Activated T-cell treated with anti-CD3 and anti-CD28 coated beads, Interleukin-2, amount 50 U/mL, for 24 hours (primary cell): ENCODE data around the gene WNT1.

Experiments used
- DNase-seq: peaks from one replicate; pipeline ENCODE4 v3.0.0-alpha.2; 2020
- H3K27ac Mint-ChIP-seq: 2 replicates; pipeline ENCODE4 v1.8.0; 2020; ENCODE audit warnings: mild to moderate bottlenecking, mixed read lengths
- H3K27me3 Mint-ChIP-seq: 2 replicates; pipeline ENCODE4 v1.8.0; 2020; ENCODE audit warnings: mixed read lengths
- H3K36me3 Mint-ChIP-seq: 2 replicates; pipeline ENCODE4 v1.8.0; 2020; ENCODE audit warnings: low read depth, mixed read lengths
- H3K4me1 Mint-ChIP-seq: 2 replicates; pipeline ENCODE4 v1.8.0; 2020; ENCODE audit warnings: low read depth, mixed read lengths
- H3K4me3 Mint-ChIP-seq: 2 replicates; pipeline ENCODE4 v1.8.0; 2020; ENCODE audit warnings: mild to moderate bottlenecking, moderate library complexity, mixed read lengths
- H3K9me3 Mint-ChIP-seq: 2 replicates; pipeline ENCODE4 v1.8.0; 2020; ENCODE audit warnings: mixed read lengths

WNT1 gene

DNA sequence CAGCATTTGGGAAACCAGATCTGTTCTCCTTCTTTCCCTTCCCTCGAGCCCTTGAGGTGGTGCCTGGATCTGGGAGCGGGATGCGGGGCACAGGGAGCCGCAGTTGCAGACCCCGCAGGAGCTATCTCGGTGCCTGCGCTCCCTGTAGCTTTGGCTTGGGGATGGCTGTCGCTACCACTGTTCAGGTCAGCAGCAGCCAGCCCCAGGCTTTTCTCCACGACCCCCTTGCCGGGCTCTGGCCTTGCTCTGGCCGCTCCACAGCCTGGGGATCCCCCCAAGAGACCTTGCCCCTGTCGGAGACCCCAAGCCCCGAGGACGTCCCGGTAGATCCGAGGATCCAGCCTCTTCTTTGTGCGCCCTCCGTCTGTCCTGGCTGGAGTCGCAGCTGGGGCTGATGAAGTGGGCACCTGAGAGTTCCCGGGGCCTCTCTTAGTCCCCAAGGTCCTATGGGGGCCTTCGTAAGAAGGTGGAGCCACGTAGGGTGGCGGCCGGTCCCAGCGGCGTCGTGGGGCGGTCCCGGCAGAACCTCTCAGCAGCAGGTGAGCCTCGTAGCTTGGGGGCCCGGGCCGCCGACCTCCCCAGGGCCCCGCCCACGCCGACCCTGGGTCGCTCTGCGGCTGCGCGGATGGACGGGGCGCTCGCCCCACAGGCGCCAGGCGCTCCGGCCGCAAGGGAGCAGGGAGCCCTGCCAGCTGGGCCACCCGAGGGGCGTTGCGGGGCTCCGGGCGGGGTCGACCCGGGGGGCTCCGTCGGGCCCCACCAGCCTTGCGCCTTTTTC, 19.8 kb downstream of the WNT1 start:
- H3K4me3 Mint-ChIP-seq, result peak overlapping the region; percentile 43
- H3K27me3 Mint-ChIP-seq, result peaks cover 76% of the 10 kb centered on the region
- H3K9me3 Mint-ChIP-seq, result no peaks in the 10 kb centered on the region
- no peak overlapping the region for H3K27ac Mint-ChIP-seq
- peak; percentile 59 for DNase-seq
- H3K36me3 Mint-ChIP-seq, result peaks cover 28% of the 10 kb centered on the region
- peaks cover 38% of the 10 kb centered on the region for H3K4me1 Mint-ChIP-seq

DNA sequence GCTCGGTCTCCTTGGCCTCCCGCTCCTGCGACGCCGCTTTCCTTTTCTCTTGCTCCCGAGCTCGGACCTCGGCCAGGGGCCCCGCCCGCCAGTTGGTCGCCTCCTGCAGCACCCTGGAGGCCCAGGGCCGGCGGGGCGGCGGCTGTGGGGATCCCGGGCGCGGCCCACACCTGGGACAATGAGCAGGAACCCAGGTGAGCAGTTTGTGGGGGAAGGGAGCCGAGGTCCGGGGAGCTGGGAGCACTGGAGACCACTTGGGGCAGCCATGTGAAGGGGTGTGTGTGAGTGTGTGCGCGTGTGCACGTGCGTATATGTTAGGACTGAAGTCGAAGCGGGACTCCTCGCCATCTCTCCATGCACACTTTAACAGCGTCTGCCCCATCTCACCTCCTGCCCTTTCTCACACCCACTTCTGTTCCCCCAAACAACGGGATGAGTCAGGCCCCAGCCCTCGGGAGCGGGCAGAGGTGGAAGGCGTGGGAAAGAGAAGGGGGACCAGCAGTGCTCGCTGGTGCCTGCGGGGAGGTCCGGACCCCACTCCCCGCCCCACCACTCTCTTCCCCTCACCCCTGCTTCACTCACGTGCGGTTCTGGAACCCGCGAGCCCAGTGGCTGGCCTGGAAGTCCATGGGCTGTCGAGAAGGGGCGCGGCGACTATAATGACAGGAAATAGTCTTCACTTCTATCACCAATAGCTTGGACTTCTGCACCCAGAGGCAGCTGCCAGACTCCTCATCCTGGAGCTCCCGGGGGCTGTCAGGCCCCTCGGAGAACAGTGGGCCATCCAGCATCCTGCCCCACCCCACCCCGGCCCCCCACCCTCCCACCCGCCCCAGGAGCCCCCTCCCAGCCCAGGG, 20.6 kb downstream of the WNT1 start:
- H3K4me1 Mint-ChIP-seq, result peaks cover 38% of the 10 kb centered on the region
- peaks cover 70% of the 10 kb centered on the region for H3K27me3 Mint-ChIP-seq
- H3K9me3 Mint-ChIP-seq, result no peaks in the 10 kb centered on the region
- peaks cover 36% of the 10 kb centered on the region for H3K36me3 Mint-ChIP-seq
- H3K27ac Mint-ChIP-seq, result peak overlapping the region; percentile 66
- H3K4me3 Mint-ChIP-seq, result peak overlapping the region; percentile 66
- DNase-seq, result peak; percentile 58

DNA sequence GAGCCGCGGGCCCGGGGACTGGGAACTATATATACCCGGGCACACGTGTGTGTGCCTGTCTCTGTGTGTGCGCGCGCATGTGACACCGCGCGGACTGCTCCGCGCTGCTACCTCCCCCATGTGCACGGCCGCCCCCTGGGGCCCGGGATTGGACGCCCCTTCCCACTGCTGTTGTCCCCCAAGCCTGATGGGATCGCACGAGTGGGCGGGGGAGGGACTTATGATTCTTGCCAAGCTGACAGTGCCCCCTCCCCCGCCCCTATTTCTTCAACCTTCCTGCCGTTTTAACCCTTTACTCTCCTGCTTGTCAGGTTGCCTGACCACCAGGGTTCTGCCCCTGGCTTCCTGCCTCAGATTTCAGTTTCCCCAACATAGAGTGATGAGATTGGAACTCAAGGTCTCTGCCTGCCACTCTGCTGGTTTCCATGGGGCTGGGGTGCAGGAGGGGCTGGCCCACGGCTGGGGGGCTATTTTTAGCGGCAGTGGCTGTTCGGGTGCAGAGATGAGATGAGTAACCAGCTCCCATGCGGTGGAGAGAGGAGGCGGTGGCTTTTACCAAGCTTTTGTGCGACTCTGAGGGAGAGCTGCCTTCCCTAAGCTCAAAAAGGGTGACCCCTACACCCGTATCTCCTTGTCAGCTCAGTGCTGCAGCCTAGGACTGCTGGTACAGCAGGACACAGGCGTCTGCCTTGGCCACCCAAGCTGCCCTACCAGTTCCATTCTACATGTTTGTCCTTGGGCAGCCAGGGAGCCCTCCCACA, 21.4 kb downstream of the WNT1 start, which contains the start of gene DDN:
Gene DDN, minus strand, starts transcription at position 5 of the 761 bp plus-strand sequence. CDS start 88 bp downstream, outside the sequence.
- Mint-ChIP-seq H3K27ac (peak within 1 kb of the TSS; percentile 77), H3K9me3 (no peaks in the 10 kb centered on the region), H3K36me3 (peaks cover 43% of the 10 kb centered on the region), H3K27me3 (peaks cover 62% of the 10 kb centered on the region), H3K4me1 (peaks cover 38% of the 10 kb centered on the region), H3K4me3 (peak within 1 kb of the TSS; percentile 73)
- peak; percentile 68 for DNase-seq

DNA sequence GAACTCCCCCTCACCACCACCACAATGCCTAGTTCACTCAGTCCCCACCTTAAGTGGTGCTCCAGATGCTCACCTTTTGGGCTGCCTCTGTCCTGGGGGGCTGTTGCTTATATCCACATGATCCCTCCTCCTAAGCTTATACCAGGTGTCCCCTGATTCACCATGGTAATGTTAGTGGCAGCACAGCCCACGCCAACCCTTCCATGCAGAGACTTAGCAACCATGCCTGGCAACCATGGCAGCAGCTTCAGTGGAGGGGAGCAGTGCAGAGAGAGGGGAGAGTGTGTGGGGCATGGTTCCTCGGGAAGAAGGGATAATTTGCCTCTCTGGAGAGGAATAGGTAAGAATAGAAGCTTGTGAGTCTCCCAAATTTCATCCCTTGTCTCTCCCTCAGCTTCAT, 22.2 kb downstream of the WNT1 start:
- peak; percentile 24 for DNase-seq
- H3K27me3 Mint-ChIP-seq, result peaks cover 55% of the 10 kb centered on the region
- H3K36me3 Mint-ChIP-seq, result peaks cover 51% of the 10 kb centered on the region
- H3K4me3 Mint-ChIP-seq, result no peak overlapping the region
- peaks cover 33% of the 10 kb centered on the region for H3K4me1 Mint-ChIP-seq
- no peaks in the 10 kb centered on the region for H3K9me3 Mint-ChIP-seq
- H3K27ac Mint-ChIP-seq, result peak overlapping the region; percentile 11

DNA sequence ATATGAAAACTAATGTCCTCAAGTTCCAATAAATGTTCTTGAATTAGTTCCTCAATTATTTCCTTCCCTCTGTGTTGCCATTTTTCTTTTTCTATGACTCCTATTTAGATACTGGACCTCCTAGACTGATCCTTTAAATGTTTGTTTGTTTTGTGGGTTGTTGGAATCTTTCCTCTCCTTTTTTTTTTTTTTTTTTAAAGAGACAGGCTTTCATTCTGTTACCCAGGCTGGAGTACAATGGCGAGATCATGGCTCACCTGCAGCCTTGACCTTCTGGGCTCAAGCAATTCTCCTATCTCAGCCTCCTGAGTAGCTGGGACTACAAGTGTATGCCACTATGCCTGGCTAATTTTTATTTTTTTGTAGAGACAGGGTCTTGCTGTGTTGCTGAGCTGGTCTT, 30.8 kb downstream of the WNT1 start:
- Mint-ChIP-seq H3K4me3 (no peak overlapping the region), H3K4me1 (no peaks in the 10 kb centered on the region), H3K36me3 (peaks cover 84% of the 10 kb centered on the region), H3K27ac (no peak overlapping the region), H3K27me3 (no peaks in the 10 kb centered on the region), H3K9me3 (no peaks in the 10 kb centered on the region)
- no peak for DNase-seq

DNA sequence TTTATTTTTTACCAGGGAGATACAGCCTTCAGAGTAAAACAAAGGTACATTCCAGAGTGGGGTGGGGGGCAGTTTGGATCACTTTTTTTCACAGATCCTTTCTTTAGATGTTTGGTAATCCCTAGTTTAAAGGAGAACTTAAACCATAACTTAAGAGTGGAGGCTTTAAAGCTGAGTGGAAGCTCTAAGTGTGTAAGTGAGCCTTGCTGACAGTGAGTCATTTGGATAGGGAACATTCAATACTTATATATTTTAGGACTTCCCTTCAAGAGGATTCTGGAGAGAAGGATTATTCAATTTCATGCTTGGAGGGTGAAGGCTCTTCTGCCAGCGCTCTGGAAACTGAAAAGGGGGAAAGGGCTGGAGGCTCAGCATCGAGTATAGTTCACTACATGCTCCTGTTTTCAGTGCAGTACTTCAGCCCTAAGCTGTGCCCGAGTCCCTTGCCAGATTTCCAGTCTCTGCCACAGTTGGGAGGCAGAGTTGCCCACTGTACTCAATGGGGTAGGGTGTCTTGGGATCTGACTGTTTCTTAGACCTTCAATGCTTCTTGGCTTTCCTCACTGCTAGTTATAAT, 32.1 kb downstream of the WNT1 start:
- Mint-ChIP-seq H3K27ac (no peak overlapping the region), H3K36me3 (peaks cover 81% of the 10 kb centered on the region), H3K27me3 (no peaks in the 10 kb centered on the region), H3K9me3 (no peaks in the 10 kb centered on the region), H3K4me1 (peaks cover 1% of the 10 kb centered on the region), H3K4me3 (no peak overlapping the region)
- DNase-seq, result peak; percentile 9

DNA sequence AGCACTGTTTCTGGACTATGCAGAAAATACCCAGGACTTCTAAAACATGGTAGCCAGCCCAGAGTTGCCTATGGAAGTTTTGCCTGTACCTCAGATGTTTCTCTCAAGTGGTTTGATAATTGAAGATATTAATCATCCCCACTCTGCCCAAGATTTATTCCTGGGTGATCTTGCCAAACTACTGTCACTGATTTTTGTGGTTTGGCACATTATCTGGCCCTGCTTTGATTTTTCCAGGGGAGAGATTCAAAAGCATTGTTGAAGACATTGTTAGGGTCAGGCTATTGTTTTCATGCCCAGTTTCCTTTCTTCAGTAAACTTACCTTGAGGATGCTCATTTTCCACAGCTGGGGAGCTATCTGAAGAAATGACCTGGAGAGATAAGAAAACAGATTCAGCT, 34.6 kb downstream of the WNT1 start:
- Mint-ChIP-seq H3K27me3 (no peaks in the 10 kb centered on the region), H3K36me3 (peaks cover 88% of the 10 kb centered on the region), H3K4me1 (peaks cover 24% of the 10 kb centered on the region), H3K9me3 (no peaks in the 10 kb centered on the region), H3K4me3 (no peak overlapping the region), H3K27ac (no peak overlapping the region)
- no peak for DNase-seq

DNA sequence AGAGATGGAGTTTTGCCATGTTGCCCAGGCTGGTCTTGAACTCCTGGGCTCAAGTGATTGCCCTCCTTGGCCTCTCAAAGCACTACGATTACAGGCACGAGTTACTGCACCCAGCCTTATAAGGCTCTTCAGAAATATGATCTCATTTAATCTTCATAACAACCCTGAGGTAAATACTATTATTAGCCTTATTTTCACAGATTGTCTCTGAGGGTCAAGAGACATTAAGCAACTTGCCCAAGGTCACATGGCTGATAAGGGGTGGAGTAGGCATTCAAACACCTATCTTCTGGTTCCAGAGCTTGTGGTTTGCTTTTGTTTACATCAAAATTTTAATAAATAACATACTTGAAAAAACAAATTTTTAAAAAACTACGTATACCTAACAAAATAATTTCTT, 35.3 kb downstream of the WNT1 start:
- Mint-ChIP-seq H3K4me1 (peaks cover 27% of the 10 kb centered on the region), H3K36me3 (peaks cover 89% of the 10 kb centered on the region), H3K27ac (no peak overlapping the region), H3K4me3 (no peak overlapping the region), H3K9me3 (no peaks in the 10 kb centered on the region), H3K27me3 (no peaks in the 10 kb centered on the region)
- DNase-seq, result peak; percentile 7

DNA sequence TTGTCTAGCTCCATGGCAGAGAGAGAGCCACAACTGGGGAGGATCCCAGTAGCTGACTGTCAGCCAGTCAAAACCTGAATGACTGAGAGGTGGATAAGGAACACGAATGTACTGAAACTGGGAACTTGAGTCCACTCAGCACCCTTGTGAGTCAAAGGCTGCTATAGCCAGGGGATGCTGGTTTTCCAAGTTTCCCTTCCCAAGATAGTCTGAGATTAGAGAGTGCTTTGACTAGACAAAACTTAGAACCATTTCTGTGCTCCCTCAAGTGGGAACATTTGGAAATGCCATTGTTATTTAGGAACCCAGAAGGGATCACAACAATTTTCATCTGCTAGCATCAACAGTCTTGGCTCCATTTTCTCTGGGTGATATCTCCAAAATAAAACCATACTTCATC, 36.4 kb downstream of the WNT1 start:
- peak; percentile 13 for DNase-seq
- no peak overlapping the region for H3K27ac Mint-ChIP-seq
- H3K9me3 Mint-ChIP-seq, result no peaks in the 10 kb centered on the region
- H3K27me3 Mint-ChIP-seq, result no peaks in the 10 kb centered on the region
- H3K4me1 Mint-ChIP-seq, result peaks cover 35% of the 10 kb centered on the region
- no peak overlapping the region for H3K4me3 Mint-ChIP-seq
- peaks cover 85% of the 10 kb centered on the region for H3K36me3 Mint-ChIP-seq

DNA sequence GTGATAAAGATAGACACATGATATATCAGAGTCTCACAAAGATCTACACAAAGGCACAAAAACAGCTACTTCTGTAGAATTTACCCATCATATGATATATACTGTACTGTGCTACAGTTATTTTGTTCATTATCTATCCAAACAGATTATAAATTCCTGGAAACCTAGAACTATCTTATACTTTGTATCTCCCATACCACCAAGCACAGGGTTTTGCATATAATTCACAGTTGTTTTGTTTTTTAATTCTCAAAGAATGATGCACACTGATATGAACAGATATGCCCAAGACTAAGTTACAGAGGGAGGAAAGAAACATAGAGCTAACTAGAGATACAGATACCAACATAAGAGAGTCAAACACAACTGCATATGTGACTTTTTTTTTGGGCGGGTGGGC, 37.1 kb downstream of the WNT1 start:
- no peak overlapping the region for H3K27ac Mint-ChIP-seq
- H3K4me1 Mint-ChIP-seq, result peaks cover 39% of the 10 kb centered on the region
- H3K4me3 Mint-ChIP-seq, result no peak overlapping the region
- no peak for DNase-seq
- no peaks in the 10 kb centered on the region for H3K27me3 Mint-ChIP-seq
- H3K9me3 Mint-ChIP-seq, result no peaks in the 10 kb centered on the region
- peaks cover 80% of the 10 kb centered on the region for H3K36me3 Mint-ChIP-seq

DNA sequence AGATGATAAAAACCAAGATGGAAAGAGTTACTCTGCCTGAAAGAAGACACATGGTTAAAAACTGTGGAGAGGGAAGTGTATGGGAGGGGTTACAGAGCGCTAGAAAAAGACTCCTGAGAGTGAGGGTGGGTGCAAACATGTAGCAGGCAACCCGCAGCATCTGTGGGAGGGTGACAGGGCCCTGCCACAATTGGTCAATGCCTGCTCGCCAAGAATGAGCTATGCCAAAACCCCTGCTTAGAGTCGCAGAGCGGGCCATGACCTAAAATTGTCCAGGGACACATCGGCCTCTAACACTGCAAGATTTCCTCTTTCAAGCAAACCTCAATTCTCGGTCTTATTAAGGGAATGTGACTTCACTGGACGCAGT, 39.8 kb downstream of the WNT1 start:
- Mint-ChIP-seq H3K27ac (peak overlapping the region; percentile 97), H3K4me1 (peaks cover 39% of the 10 kb centered on the region), H3K9me3 (no peaks in the 10 kb centered on the region), H3K36me3 (peaks cover 75% of the 10 kb centered on the region), H3K4me3 (peak overlapping the region; percentile 90), H3K27me3 (no peaks in the 10 kb centered on the region)
- peak; percentile 65 for DNase-seq

DNA sequence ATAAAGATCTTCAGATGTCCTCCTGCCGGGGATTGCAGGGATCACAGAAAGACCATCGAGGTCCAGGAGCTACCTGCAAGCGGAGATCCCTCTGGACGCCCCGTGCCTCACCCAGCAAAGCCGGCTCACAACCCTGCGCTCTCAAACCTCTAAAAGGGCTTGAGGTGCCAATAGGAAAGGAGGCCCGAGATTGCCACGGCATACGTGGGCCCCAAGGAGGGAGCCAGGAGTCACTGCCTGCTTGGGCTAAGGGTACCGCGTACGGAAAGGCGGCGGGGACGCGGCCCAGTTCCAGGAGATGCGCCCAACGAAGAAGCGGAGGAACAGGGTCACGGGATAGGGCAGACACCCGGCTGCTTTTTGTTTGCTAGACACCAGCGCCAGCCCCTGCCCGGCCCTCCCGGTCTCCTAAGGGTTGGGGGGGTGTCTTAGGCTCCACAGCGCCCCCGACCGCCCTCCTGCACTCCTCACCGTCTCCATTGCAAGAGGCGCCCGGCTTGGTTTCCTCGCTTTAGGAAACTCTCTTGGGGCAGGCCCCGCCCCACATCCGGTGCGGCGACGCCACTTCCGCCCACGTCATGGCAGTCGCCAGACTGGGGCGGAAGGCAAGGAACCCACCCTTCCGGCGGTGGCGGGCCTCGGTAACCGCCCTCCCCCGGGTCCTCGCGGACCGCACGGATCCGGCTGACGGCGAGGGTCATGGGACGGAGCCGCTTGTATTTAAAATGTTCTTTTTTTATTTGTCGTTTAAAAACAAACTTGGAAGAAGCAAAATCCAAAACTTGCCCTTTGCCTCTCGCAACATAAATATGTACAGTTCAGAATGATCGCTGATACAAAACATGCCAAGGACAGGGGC, 40.4 kb downstream of the WNT1 start, which contains the start of gene PRKAG1:
Gene PRKAG1, minus strand, starts transcription at position 516 of the 859 bp plus-strand sequence. Its CDS starts 36 bp downstream, at position 480.
- peaks cover 39% of the 10 kb centered on the region for H3K4me1 Mint-ChIP-seq
- H3K4me3 Mint-ChIP-seq, result peak within 1 kb of the TSS; percentile 90
- H3K27me3 Mint-ChIP-seq, result no peaks in the 10 kb centered on the region
- DNase-seq, result peak; percentile 96
- H3K27ac Mint-ChIP-seq, result peak within 1 kb of the TSS; percentile 97
- H3K9me3 Mint-ChIP-seq, result no peaks in the 10 kb centered on the region
- H3K36me3 Mint-ChIP-seq, result peaks cover 75% of the 10 kb centered on the region

DNA sequence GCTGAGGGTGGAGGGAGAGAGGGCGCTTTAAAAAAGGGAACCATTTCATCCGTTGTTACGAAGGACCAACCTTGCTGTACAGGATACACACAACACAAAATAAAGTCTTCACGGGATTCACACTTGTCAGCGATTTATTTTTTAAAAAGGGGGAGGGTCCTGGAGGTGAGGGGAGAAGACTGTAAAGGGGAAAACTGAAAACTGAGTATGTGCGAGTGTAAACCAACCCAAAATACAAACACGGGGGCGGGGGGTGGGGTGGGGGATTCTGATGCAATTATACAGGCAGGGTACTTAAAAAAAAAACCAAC, 41.0 kb downstream of the WNT1 start:
- no peaks in the 10 kb centered on the region for H3K27me3 Mint-ChIP-seq
- DNase-seq, result no peak
- H3K36me3 Mint-ChIP-seq, result peaks cover 75% of the 10 kb centered on the region
- H3K4me1 Mint-ChIP-seq, result peaks cover 39% of the 10 kb centered on the region
- peak overlapping the region; percentile 97 for H3K27ac Mint-ChIP-seq
- H3K4me3 Mint-ChIP-seq, result peak overlapping the region; percentile 90
- no peaks in the 10 kb centered on the region for H3K9me3 Mint-ChIP-seq
